Stimulated activated CD8-positive, alpha-beta memory T cell treated with anti-CD3 and anti-CD28 coated beads, Interleukin-7, amount 100 ng/mL, for 4 hours (primary cell): ENCODE results near the gene CNBD2.
"Not testable (repeated sequence)": the region's sequence is repeated elsewhere in the genome, so short reads cannot be mapped to it uniquely, and the experiment has no call there.

Experiments used
- DNase-seq, 2 donors: peaks; one replicate each; pipeline ENCODE4 v3.0.0-alpha.2; 2020; ENCODE audit warnings: low read depth in 2 of 2

CNBD2 gene

DNA sequence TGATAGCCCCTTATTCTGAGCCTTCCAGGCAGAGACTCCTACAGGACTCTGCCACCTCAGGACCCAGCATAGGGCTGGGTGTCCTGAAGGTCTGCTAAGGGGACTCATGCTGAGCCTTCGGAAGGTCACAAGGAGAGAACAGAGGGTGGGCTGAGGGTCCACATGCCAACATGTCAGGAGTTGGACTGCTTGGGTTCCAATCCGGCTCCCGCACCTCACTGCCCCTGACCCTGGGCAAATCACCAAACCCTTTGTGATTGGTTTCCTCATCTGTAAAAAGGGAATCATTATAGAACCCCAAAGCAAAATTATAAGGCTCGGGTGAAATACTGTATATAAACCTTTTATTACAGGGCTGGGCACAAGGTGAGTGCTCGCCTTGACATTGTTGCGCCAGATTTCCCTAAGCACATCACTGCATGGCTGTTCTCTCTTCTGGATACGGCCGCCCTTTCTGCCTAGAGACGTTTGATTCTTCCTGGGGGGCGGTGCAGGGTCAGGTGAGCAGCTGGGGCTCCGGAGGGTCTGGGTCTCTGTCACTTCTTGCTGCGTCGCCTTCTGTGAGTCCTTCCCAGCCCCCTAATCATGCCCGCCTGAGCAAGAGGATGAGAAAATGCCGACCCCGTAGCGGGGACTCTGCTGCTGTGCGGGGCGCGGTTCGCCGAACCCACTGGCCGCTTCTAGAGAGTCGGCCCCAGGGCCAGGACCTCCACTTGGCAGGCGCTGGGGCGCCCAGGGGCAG, 95.7 kb downstream of the CNBD2 start:
- no peak for DNase-seq

DNA sequence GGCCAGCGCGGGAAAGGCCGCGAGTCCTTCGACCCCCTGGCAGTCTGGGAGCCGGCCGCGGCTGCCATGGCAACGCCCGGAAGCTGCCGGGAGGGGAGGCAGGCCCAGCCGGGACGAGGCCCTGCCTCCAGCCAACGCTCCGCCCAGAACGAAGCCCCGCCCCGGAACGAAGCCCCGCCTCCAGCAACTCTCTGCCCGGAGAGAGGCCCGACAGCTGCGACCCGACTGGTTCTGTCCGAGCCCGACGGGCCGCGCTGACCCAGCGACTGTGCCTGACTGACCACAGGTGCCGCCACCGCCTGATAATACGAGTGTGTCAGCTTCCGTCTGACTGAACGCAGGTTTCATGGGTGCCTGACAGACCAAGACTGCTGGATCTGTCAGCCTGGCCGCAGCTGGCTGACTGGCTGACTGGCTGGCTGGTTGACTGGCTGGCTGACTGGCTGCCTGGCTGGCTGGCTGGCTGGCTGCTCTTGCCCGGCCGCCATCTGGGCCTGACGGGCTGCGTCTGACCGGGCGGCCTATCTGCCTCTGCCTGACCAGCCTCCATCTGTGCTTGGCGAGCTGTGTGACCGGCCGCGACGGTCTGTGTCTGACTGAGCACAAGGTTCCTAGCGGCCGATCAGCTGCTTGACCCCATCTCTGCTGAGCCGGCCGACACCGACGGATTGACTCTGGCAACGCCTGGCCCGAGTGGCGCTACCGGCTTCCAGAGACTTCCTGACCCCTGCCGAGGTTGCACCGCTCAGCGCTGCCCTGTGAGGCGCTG, 96.5 kb downstream of the CNBD2 start:
- DNase-seq = peak; percentile 81 to 87

- DNase-seq = no peak
Measured at GRCh38 chr20:36065427-36065998, 97.1 kb downstream of the CNBD2 start.

DNA sequence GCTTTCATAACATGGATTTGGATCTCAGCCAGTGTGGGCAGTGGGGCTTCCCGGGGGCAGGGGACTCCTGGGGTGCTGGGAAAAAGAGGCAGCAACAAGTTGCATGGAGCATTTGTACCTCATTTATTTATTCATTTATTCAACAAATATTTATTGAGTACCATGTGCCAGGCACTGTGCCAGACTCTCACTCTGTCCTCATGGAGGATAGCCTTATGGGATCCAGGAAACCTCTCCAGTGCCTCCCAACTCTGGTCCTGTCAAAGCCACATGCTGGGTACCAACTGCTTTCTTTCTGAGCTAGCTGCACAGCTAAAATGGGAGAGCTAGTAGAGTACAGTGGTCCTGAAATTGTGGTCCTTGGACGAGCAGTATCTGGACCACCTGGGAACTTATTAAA, 98.4 kb downstream of the CNBD2 start:
- no peak for DNase-seq

DNA sequence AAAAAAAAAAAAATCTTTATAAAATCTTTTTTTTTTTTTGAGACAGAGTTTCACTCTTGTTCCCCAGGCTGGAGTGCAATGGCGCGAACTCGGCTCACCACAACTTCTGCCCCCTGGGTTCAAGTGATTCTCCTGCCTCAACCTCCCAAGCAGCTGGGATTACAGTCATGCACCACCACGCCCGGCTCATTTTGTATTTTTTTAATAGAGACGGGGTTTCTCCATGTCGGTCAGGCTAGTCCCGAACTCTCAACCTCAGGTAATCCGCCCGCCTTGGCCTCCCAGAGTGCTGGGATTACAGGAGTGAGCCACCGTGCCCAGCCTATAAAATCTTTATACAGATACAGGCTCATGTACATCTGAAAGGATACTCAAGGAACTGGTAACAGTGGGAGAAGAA, 100.1 kb downstream of the CNBD2 start:
- not testable (repeated sequence) for DNase-seq

DNA sequence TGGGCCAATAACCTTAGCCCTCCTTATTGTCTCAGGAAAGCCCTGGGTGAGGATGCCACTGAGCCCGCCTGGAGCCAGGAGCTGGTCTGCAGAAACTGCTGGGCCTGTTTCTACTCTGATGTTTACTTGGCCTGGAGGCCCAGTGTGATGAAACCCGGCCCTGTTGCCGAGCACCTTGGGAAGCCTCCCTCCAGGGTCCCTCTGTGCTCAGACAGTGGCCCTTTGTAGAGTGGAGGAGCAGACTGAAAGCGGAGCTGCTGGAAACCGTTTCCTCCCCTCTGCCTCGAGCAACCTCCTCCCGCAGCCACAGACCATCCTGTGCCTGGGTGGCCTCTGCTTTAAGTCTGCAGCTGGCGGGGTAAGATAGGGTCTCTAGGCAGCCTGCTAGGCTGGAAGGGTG, 102.1 kb downstream of the CNBD2 start:
- DNase-seq = no peak

GRCh38 chr20:36071848-36072247, 103.5 kb downstream of the CNBD2 start:
- no peak for DNase-seq

DNA sequence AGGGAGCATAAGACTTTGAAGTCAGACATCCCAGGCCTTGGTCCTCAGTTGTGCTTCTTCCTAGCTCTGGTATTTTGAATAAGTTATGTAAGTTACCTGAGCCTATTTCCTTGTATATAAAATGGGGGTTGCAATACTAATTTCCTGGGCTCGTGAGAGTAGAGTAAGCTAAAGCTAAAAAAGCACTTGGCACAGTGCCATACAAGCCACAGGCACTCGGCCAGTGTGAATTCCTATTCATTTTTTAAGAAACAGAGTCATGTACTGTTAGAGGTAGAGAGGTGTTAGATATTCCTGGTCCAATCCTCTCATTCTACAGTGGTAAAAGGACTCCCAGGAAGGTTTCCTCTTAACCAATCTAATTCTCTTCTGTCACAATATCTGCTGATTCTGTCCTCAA, 106.6 kb downstream of the CNBD2 start:
- no peak for DNase-seq

GRCh38 chr20:36077762-36078161, 109.4 kb downstream of the CNBD2 start:
- not testable (repeated sequence) for DNase-seq

GRCh38 chr20:36079486-36079885, 111.1 kb downstream of the CNBD2 start:
- DNase-seq = no peak

DNA sequence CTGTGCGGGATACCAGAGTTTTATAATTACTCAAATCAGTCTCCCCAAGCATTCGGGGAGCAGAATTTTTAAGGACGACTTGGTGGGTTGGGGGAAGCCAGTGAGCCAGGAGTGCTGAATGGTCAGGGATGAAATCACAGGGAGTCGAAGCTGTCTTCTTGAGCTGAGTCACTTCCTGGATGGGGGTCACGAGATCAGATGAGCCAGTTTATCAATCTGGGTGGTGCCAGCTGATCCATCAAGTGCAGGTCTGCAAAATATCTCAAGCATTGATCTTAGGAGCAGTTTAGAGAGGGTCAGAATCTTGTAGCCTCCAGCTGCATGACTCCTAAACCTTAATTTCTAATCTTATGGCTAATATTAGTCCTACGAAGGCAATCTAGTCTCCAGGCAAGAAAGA, 111.6 kb downstream of the CNBD2 start:
- DNase-seq = not testable (repeated sequence)
